Suprapubic skin (tissue), 4 donors: Measurements from ENCODE around the gene RRP8. TPM values are rescaled to one million over a fixed set of nuclear protein-coding genes. Genes with fewer than 3 reads are reported as not detected.

ENCODE experiments used
- DNase-seq, 2 donors: peaks; one replicate each; pipeline ENCODE4 v3.0.0-alpha.2; 2019; ENCODE audit warnings: low spot score in 2 of 2
- H3K27ac ChIP-seq: fragments of 200-600 bp; sonication (generic); one replicate; pipeline ENCODE4 v1.5.1; 2019
- H3K27me3 ChIP-seq: fragments of 200-600 bp; sonication (generic); one replicate; pipeline ENCODE4 v1.5.1; 2019
- H3K36me3 ChIP-seq: fragments of 200-600 bp; sonication (generic); one replicate; pipeline ENCODE4 v1.5.1; 2019
- H3K4me1 ChIP-seq: fragments of 200-600 bp; sonication (generic); one replicate; pipeline ENCODE4 v1.5.1; 2019
- H3K4me3 ChIP-seq: fragments of 200-600 bp; sonication (generic); one replicate; pipeline ENCODE4 v1.5.1; 2019; ENCODE audit warnings: mild to moderate bottlenecking
- H3K9me3 ChIP-seq: fragments of 200-600 bp; sonication (generic); one replicate; pipeline ENCODE4 v1.5.1; 2019
- CTCF ChIP-seq, 2 donors: fragments of 200-600 bp in 1 of 2; fragments of 450-650 bp in 1 of 2; sonication (generic) in 1 of 2; IDR thresholded peaks; one replicate each; pipeline ENCODE4 v1.5.1; 2016 to 2019; ENCODE audit warnings: antibody characterized with exemption in 2 of 2, mild to moderate bottlenecking in 1 of 2, moderate library complexity in 1 of 2
- EP300 ChIP-seq: sonication (generic); formaldehyde crosslinking; IDR thresholded peaks from one replicate; pipeline ENCODE4 v1.6.1; 2017; ENCODE audit warnings: antibody characterized with exemption
- POLR2A ChIP-seq, 2 donors: fragments of 450-650 bp; IDR thresholded peaks; one replicate each; pipeline ENCODE4 v1.6.1; 2017; ENCODE audit warnings: antibody characterized with exemption in 2 of 2, mild to moderate bottlenecking in 2 of 2, moderate library complexity in 2 of 2
- POLR2AphosphoS5 ChIP-seq, 3 donors: sonication (generic); formaldehyde crosslinking; IDR thresholded peaks; one replicate each; pipeline ENCODE4 v1.6.1; 2017; ENCODE audit warnings: antibody characterized with exemption in 3 of 3
- WGBS: methylation state at CpG from one replicate; pipeline ENCODE4 v1.1.5; 2018; 5-methylcytosine and 5-hydroxymethylcytosine counted together
- total RNA-seq, 4 donors: library from RNA; depleted of rRNA; stranded (reverse); fragments of >200 nt; gene quantifications; one replicate each; pipeline ENCODE4 v1.1.0, GENCODE V29; 2016

Gene RRP8
- total RNA-seq, 4 donors from 2014 or later = 15.9 to 33.6 (median 18.3) TPM

GRCh38 chr11:6574816-6575715 is 28.4 kb downstream of the RRP8 start:
- H3K27me3 ChIP-seq = no peaks in the 10 kb centered on the region
- no peak overlapping the region for H3K27ac ChIP-seq
- H3K4me1 ChIP-seq = peaks cover 11% of the 10 kb centered on the region
- H3K36me3 ChIP-seq = peaks cover 10% of the 10 kb centered on the region
- TF ChIP-seq POLR2AphosphoS5 (IDR thresholded peaks at IDR 0.05) (no peak), POLR2A (IDR thresholded peaks at IDR 0.05) (no peak), CTCF (IDR thresholded peaks at IDR 0.05) (no peak), EP300 (no peak)
- WGBS = 83% methylated on average over 6 of the region's 6 CpGs
- no peak overlapping the region for H3K4me3 ChIP-seq
- H3K9me3 ChIP-seq = no peaks in the 10 kb centered on the region
- DNase-seq = no peak

- WGBS = 56% methylated on average over 2 of the region's 2 CpGs
- H3K4me3 ChIP-seq = no peak overlapping the region
- H3K9me3 ChIP-seq = no peaks in the 10 kb centered on the region
- TF ChIP-seq EP300 (no peak), POLR2A (IDR thresholded peaks at IDR 0.05) (no peak), POLR2AphosphoS5 (IDR thresholded peaks at IDR 0.05) (no peak), CTCF (IDR thresholded peaks at IDR 0.05) (no peak)
- H3K27ac ChIP-seq = no peak overlapping the region
- DNase-seq = no peak
- H3K4me1 ChIP-seq = peaks cover 17% of the 10 kb centered on the region
- peaks cover 10% of the 10 kb centered on the region for H3K36me3 ChIP-seq
- H3K27me3 ChIP-seq = no peaks in the 10 kb centered on the region
Observed at GRCh38 chr11:6572215-6572614, 31.2 kb downstream of the RRP8 start.

DNA sequence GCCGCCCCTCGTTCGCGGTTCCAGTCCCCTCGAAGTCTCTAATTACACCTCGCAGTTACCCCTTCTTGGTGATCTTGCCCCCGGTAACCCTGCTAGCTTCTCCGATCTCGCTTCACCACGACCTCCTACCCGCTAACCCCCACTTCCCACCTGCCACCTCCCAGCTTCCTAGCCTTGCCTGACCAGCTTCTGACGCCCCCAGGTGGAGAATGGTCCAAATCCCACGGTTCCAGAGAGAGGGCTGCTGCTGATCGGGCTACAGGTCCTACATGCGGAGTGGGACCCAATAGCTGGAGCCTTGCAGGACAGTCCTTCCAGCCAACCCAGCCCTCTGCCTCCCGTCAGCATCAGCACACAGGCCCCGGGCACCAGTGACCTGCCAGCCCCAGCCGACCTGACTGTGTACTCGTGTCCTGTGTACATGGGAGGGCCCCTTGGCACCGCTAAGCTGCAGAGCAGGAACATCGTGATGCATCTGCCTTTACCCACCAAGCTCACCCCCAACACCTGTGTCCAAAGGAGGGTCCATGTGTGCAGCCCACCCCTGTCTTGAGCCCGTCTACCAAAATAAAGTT is 31.9 kb downstream of the RRP8 start:
- TF ChIP-seq POLR2A (IDR thresholded peaks at IDR 0.05) (no peak), CTCF (IDR thresholded peaks at IDR 0.05) (no peak), EP300 (no peak), POLR2AphosphoS5 (IDR thresholded peaks at IDR 0.05) (no peak)
- Histone ChIP-seq H3K36me3 (peaks cover 10% of the 10 kb centered on the region), H3K27me3 (no peaks in the 10 kb centered on the region), H3K4me1 (peaks cover 10% of the 10 kb centered on the region), H3K4me3 (no peak overlapping the region), H3K9me3 (no peaks in the 10 kb centered on the region), H3K27ac (no peak overlapping the region)
- 63% methylated on average over 20 of the region's 22 CpGs for whole genome bisulfite sequencing
- no peak for DNase-seq

DNA sequence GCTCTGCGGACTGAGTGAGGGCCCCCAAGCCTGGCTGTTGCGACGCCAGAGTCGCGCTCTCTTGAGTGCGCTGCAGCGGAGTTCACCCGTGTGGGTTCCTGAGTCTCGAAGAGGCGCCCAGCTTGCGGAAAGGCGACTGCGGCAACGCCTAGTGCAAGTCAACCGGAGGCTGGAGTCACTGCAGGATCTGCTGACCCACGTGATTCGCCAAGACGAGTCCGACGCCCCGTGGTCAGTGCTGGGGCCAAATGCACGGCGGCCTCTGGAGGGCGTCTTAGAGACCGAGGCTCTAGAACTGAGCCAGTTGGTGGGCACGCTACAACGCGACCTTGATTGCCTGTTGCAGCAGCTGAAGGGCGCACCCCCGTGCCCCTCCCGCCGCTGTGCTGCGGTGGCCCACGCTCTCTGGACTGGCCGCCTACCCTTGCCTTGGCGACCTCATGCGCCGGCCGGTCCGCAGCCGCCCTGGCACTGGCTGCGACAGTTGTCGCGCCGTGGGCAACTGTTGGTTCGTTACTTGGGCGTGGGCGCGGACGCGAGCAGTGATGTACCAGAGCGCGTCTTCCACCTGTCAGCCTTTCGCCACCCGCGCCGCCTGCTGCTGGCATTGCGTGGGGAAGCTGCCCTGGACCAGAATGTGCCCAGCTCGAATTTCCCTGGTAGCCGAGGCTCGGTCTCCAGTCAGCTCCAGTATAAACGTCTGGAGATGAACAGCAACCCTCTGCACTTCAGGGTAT is 32.6 kb downstream of the RRP8 start:
- Histone ChIP-seq H3K4me1 (peaks cover 8% of the 10 kb centered on the region), H3K9me3 (no peaks in the 10 kb centered on the region), H3K4me3 (no peak overlapping the region), H3K27me3 (no peaks in the 10 kb centered on the region), H3K36me3 (peaks cover 10% of the 10 kb centered on the region), H3K27ac (no peak overlapping the region)
- DNase-seq = no peak
- 42% methylated on average over 39 of the region's 62 CpGs for WGBS
- TF ChIP-seq EP300 = no peak
- TF ChIP-seq POLR2A (IDR thresholded peaks at IDR 0.05) = no peak
- TF ChIP-seq CTCF (IDR thresholded peaks at IDR 0.05) = no peak
- no peak for TF ChIP-seq POLR2AphosphoS5 (IDR thresholded peaks at IDR 0.05)

GRCh38 chr11:6569706-6570105 is 33.7 kb downstream of the RRP8 start:
- WGBS = 88% methylated on average over 5 of the region's 5 CpGs
- Histone ChIP-seq H3K4me1 (peaks cover 8% of the 10 kb centered on the region), H3K27ac (no peak overlapping the region), H3K36me3 (peaks cover 10% of the 10 kb centered on the region), H3K9me3 (no peaks in the 10 kb centered on the region), H3K27me3 (no peaks in the 10 kb centered on the region), H3K4me3 (no peak overlapping the region)
- no peak for DNase-seq
- TF ChIP-seq EP300 (no peak), POLR2A (IDR thresholded peaks at IDR 0.05) (no peak), CTCF (IDR thresholded peaks at IDR 0.05) (no peak), POLR2AphosphoS5 (IDR thresholded peaks at IDR 0.05) (no peak)
